GM12891 (cell line): ENCODE measurements around the gene PRKN.

Source experiments
- PAX5 ChIP-seq: IDR thresholded peaks from 2 replicates; pipeline ENCODE4 v1.6.1; 2011; ENCODE audit warnings: low read length, moderate library complexity, mild to moderate bottlenecking; ENCODE audit not compliant: insufficient read depth, severe bottlenecking
- POLR2A ChIP-seq: IDR thresholded peaks from 2 replicates; pipeline ENCODE4 v1.6.1; 2011; ENCODE audit warnings: low read depth, low read length, control low read depth
- POLR2AphosphoS5 ChIP-seq: IDR thresholded peaks from 2 replicates; pipeline ENCODE4 v1.6.1; 2011; ENCODE audit warnings: low read depth, low read length, control low read depth
- POU2F2 ChIP-seq: IDR thresholded peaks from 2 replicates; pipeline ENCODE4 v1.6.1; 2011; ENCODE audit warnings: low read depth, mild to moderate bottlenecking, control low read depth, low read length, moderate library complexity
- SPI1 ChIP-seq: IDR thresholded peaks from 2 replicates; pipeline ENCODE4 v1.6.1; 2011; ENCODE audit warnings: low read depth, low read length, control low read depth
- TAF1 ChIP-seq: IDR thresholded peaks from 2 replicates; pipeline ENCODE4 v1.6.1; 2011; ENCODE audit warnings: low read depth, low read length, control low read depth

- TF ChIP-seq POLR2AphosphoS5 (no peak), POLR2A (no peak), PAX5 (no peak), TAF1 (no peak), SPI1 (no peak), POU2F2 (no peak)
Measured at GRCh38 chr6:161548713-161549296, 1178.8 kb downstream of the PRKN start.
